ENCODE measurements around the gene SKAP2.

GRCh38 chr7:26859720-26860119 lies 4.7 kb downstream of the SKAP2 start:
- TF ChIP-seq POLR2AphosphoS5 (IDR thresholded peaks at IDR 0.05) (no peak), CTCF (IDR thresholded peaks at IDR 0.05) (no peak)
